AG09319 (cell line): ENCODE measurements around the gene SUV39H1.
A peak's percentile ranks its signal among the peaks of the same experiment; 100 is the strongest.

Source experiments
- DNase-seq: peaks from one replicate; pipeline ENCODE4 v3.0.0-alpha.2; 2010; ENCODE audit warnings: low read depth; ENCODE audit errors: extremely low read depth
- TF ChIP-seq, protein P1 (sequence below): IDR thresholded peaks from 2 replicates; pipeline ENCODE4 v1.5.1; 2011; ENCODE audit warnings: low read depth, mild to moderate bottlenecking, inconsistent platforms, low read length, moderate library complexity

Gene SUV39H1

GRCh38 chrX:48721916-48722315 lies 25.4 kb downstream of the SUV39H1 start:
- no peak for DNase-seq
- TF ChIP-seq, protein P1, sequence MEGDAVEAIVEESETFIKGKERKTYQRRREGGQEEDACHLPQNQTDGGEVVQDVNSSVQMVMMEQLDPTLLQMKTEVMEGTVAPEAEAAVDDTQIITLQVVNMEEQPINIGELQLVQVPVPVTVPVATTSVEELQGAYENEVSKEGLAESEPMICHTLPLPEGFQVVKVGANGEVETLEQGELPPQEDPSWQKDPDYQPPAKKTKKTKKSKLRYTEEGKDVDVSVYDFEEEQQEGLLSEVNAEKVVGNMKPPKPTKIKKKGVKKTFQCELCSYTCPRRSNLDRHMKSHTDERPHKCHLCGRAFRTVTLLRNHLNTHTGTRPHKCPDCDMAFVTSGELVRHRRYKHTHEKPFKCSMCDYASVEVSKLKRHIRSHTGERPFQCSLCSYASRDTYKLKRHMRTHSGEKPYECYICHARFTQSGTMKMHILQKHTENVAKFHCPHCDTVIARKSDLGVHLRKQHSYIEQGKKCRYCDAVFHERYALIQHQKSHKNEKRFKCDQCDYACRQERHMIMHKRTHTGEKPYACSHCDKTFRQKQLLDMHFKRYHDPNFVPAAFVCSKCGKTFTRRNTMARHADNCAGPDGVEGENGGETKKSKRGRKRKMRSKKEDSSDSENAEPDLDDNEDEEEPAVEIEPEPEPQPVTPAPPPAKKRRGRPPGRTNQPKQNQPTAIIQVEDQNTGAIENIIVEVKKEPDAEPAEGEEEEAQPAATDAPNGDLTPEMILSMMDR = no peak

- no peak for DNase-seq
- TF ChIP-seq, protein P1 = no peak
Observed at GRCh38 chrX:48726596-48726995, 30.1 kb downstream of the SUV39H1 start.

- no peak for DNase-seq
Observed at GRCh38 chrX:48728653-48729052, 32.1 kb downstream of the SUV39H1 start.

DNA sequence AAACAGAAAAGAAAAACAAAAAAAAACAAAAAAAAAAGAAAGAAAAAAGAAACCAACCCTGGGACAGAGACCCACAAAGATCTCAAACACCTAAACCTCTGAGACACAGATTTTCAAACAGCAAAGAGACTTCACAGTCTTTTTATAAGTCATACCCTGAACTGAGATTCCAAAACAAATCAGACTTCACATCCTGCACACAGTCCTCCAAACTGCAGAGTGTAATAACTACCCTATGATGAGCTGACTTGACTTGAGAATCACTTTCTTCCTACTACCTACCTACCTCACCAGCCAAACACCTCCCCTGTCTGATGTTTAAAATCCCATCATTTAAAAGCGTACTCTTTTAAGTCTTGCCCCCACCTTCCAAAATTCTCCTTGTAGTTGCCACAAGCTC lies 39.8 kb downstream of the SUV39H1 start:
- no peak for DNase-seq
- TF ChIP-seq, protein P1 = no peak

More at GRCh38 chrX:48728653-48729052, 32.1 kb downstream of the SUV39H1 start:
- TF ChIP-seq, protein P1 = no peak

DNA sequence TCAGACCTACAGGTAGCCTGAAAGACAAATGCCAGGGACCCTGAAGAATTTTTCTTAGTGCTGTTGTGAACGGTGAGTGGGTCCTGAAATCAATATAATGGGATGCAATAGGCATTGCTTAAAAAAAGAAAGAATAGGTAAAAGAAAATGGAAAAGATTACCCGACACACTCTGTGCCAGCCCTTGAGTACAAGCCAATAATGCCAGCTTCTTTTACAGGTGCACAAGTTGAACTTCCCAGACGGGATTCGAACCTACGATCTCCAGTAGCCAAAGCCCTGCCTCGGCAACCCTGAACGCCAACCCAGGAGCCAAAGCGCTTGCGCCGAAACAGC lies 40.3 kb downstream of the SUV39H1 start:
- TF ChIP-seq, protein P1 = no peak
- DNase-seq = no peak

DNA sequence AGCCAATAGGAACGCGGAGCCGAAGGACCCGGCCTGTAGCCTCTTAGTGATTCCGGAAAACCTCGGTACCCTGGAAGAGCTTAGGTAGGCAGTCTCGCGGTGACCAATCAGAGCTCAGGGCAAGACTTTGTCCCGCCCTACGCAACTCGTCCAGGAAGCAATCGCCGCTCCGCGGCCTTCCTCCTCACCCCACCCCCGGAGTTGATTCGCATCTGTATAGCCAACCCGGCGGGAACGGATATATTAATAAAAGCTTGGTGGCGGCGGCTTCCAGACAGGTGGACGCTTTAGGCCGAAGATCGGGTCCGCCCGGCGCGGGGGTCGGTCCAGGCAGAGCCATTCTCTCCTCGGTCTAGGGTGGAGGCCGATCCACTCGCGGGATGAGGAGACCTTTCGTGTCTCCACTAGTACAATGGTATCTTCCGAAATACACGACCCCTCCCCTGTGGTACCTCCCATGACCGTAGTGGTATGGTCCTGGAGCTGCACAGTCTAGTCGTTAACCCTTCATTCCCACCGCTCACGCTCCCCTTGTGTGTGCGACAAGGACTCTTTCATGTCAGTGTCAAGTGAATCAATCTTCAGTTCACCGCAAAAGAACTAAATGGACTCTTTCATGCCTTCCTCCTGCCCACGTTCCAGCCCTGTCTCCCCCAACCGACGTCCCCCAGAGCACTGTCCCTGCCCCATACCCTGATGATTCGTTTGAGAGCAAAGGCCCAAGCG lies 40.8 kb downstream of the SUV39H1 start:
- TF ChIP-seq, protein P1 = no peak
- DNase-seq = peak; percentile 94

DNA sequence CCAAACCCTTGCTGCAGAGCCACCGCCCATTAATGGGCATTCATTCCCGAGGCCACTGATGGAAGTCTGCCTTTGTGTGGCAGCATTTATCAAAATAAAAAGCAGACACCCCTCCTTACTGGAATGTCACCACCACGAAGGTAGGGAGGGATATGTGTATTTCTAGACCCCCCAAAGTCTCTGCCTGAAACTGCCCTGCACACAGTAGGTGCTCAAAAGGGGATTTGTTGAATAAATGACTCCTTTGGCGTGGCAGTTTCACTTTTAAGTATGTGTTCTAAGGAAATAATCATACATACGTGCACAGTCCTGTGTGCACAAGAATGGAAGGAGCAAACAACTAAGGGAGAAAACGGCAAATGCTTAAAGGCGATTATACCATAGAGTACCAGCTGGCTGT lies 41.4 kb downstream of the SUV39H1 start:
- TF ChIP-seq, protein P1 = no peak

More for the DNA sequence above, 41.4 kb downstream of the SUV39H1 start:
- DNase-seq = no peak
